GM23338 (cell line): ENCODE measurements around the gene ZNF766.

Experiments
- CREB1 ChIP-seq: fragments of 250-450 bp; sonication (Bioruptor Pico); IDR thresholded peaks from 2 replicates; pipeline ENCODE4 v1.5.0; 2020; ENCODE audit warnings: low read depth, mild to moderate bottlenecking, moderate library complexity
- CTCF ChIP-seq, 2 experiments: fragments of 200-600 bp in 1 of 2; sonication (generic) in 1 of 2; conservative IDR thresholded peaks; 2 replicates each; pipeline versions ENCODE4 v1.5.1 to v1.6.1; 2016 to 2017; ENCODE audit warnings: antibody characterized with exemption in 2 of 2, low read depth in 2 of 2, mild to moderate bottlenecking in 2 of 2, moderate library complexity in 1 of 2
- ETS1 ChIP-seq: IDR thresholded peaks from 2 replicates; pipeline ENCODE4 v1.6.1; 2016; ENCODE audit warnings: antibody characterized with exemption
- EZH2 ChIP-seq: fragments of 200-600 bp; sonication (generic); IDR thresholded peaks from one replicate; pipeline ENCODE4 v1.8.0; 2017; ENCODE audit warnings: antibody characterized with exemption, mild to moderate bottlenecking, low read depth; ENCODE audit not compliant: unreplicated experiment
- EZH2phosphoT487 ChIP-seq: fragments of 200-600 bp; sonication (generic); IDR thresholded peaks from one replicate; pipeline ENCODE4 v1.8.1; 2018; ENCODE audit warnings: antibody characterized with exemption; ENCODE audit not compliant: unreplicated experiment
- JUNB ChIP-seq: IDR thresholded peaks from one replicate; pipeline ENCODE4 v1.6.1; 2016; ENCODE audit warnings: antibody characterized with exemption; ENCODE audit not compliant: unreplicated experiment
- NANOG ChIP-seq: IDR thresholded peaks from 2 replicates; pipeline ENCODE4 v1.6.1; 2016; ENCODE audit warnings: antibody characterized with exemption, borderline replicate concordance
- POLR2AphosphoS5 ChIP-seq: IDR thresholded peaks from 2 replicates; pipeline ENCODE4 v1.6.1; 2016; ENCODE audit warnings: antibody characterized with exemption, low read depth
- REST ChIP-seq: IDR thresholded peaks from one replicate; pipeline ENCODE4 v1.6.1; 2018; ENCODE audit warnings: antibody characterized with exemption; ENCODE audit not compliant: unreplicated experiment
- STAT1 ChIP-seq: IDR thresholded peaks from one replicate; pipeline ENCODE4 v1.6.1; 2016; ENCODE audit warnings: antibody characterized with exemption; ENCODE audit not compliant: unreplicated experiment
- ZNF114 ChIP-seq: fragments of 250-450 bp; sonication (Bioruptor Pico); IDR thresholded peaks from 2 replicates; pipeline ENCODE4 v1.5.0; 2020; ENCODE audit warnings: mild to moderate bottlenecking, moderate library complexity
- ZNF331 ChIP-seq: fragments of 250-450 bp; sonication (Bioruptor Pico); IDR thresholded peaks from 2 replicates; pipeline ENCODE4 v1.5.0; 2020; ENCODE audit warnings: low read depth, mild to moderate bottlenecking, moderate library complexity

- TF ChIP-seq CTCF (conservative IDR thresholded peaks at IDR 0.05; ENCODE audit: low read depth in 2 of 2) (no peak), REST (no peak), POLR2AphosphoS5 (peak; percentile 93), EZH2 (no peak), CREB1 (CRISPR knock-in tag) (peak; percentile 61), ZNF114 (CRISPR knock-in tag) (no peak), EZH2phosphoT487 (no peak), JUNB (no peak), NANOG (no peak), ZNF331 (CRISPR knock-in tag) (no peak), STAT1 (no peak), ETS1 (0 out of 2 replicates have a peak, but pooled peaks have one; percentile 26)
Measured at GRCh38 chr19:52269338-52270261, at the start of gene ZNF766.
